Caco-2 (cell line): Measurements from ENCODE around the gene GRB10. TPM values are rescaled to one million over a fixed set of nuclear protein-coding genes. Genes with fewer than 3 reads are reported as not detected.
"Not testable (repeated sequence)": the region's sequence is repeated elsewhere in the genome, so short reads cannot be mapped to it uniquely, and the experiment has no call there.

Source experiments
- BruUV-seq: library from RNA; stranded (reverse); fragments of 400-500 nt; replicated peaks from 2 replicates; lab custom pipeline; 2021; lab: Mats Ljungman, UMichigan
- CTCF ChIA-PET: fragments of 300-600 bp; sonication (Branson Sonifier 250); formaldehyde crosslinking; loops from one replicate; lab custom pipeline; 2022; ENCODE audit warnings: antibody characterized with exemption; lab: Charles Lee
- POLR2A ChIA-PET: fragments of 300-600 bp; sonication (Branson Sonifier 250); formaldehyde crosslinking; loops from one replicate; lab custom pipeline; 2022; ENCODE audit warnings: antibody characterized with exemption; lab: Charles Lee
- DNase-seq, 2 experiments: peaks; one replicate each; pipeline versions ENCODE4 v3.0.0 to v3.0.0-alpha.2; 2020 to 2022
- H3K27me3 ChIP-seq: replicated peaks from 2 replicates; pipeline ENCODE4 v1.6.0; 2011; ENCODE audit warnings: low read length; ENCODE audit not compliant: control insufficient read depth, insufficient read depth
- H3K36me3 ChIP-seq: 2 replicates; pipeline ENCODE4 v1.5.1; 2011; ENCODE audit warnings: low read length; ENCODE audit not compliant: control insufficient read depth, insufficient read depth
- H3K4me1 ChIP-seq: fragments of 250-450 bp; sonication (Bioruptor Pico); 2 replicates; pipeline ENCODE4 v1.5.1; 2020; ENCODE audit warnings: mild to moderate bottlenecking
- H3K4me3 ChIP-seq: 2 replicates; pipeline ENCODE4 v1.5.1; 2011; ENCODE audit warnings: low read depth, mild to moderate bottlenecking, control low read depth, low read length
- H3K9me3 ChIP-seq: fragments of 250-450 bp; sonication (Bioruptor Pico); 2 replicates; pipeline ENCODE4 v1.5.1; 2020; ENCODE audit warnings: mild to moderate bottlenecking, moderate library complexity
- H3K27ac Mint-ChIP-seq: one replicate; pipeline ENCODE4 v1.8.0; 2022; ENCODE audit warnings: mixed read lengths; ENCODE audit not compliant: unreplicated experiment
- H3K27me3 Mint-ChIP-seq: one replicate; pipeline ENCODE4 v1.8.0; 2022; ENCODE audit warnings: mixed read lengths; ENCODE audit not compliant: insufficient read depth, unreplicated experiment
- H3K36me3 Mint-ChIP-seq: one replicate; pipeline ENCODE4 v1.8.0; 2022; ENCODE audit warnings: mild to moderate bottlenecking, mixed read lengths; ENCODE audit not compliant: insufficient read depth, unreplicated experiment
- H3K4me1 Mint-ChIP-seq: one replicate; pipeline ENCODE4 v1.8.0; 2022; ENCODE audit warnings: low read depth, mixed read lengths; ENCODE audit not compliant: unreplicated experiment
- H3K4me3 Mint-ChIP-seq: one replicate; pipeline ENCODE4 v1.8.0; 2022; ENCODE audit warnings: mild to moderate bottlenecking, moderate library complexity, mixed read lengths; ENCODE audit not compliant: unreplicated experiment
- H3K9me3 Mint-ChIP-seq: one replicate; pipeline ENCODE4 v1.8.0; 2022; ENCODE audit warnings: mixed read lengths; ENCODE audit not compliant: unreplicated experiment
- CTCF ChIP-seq, 2 experiments: fragments of 200-600 bp in 1 of 2; IDR thresholded peaks; 1 replicate in 1 of 2; 2 replicates in 1 of 2; pipeline versions ENCODE4 v1.5.1 to v1.8.0; 2011 to 2022; ENCODE audit warnings: antibody characterized with exemption in 1 of 2, control low read depth in 1 of 2, inconsistent platforms in 1 of 2, low read depth in 1 of 2, low read length in 1 of 2, mild to moderate bottlenecking in 1 of 2, moderate library complexity in 1 of 2; ENCODE audit not compliant: insufficient read depth in 1 of 2, severe bottlenecking in 1 of 2, unreplicated experiment in 1 of 2
- intact Hi-C: fragments of 100-400 bp; cut with micrococcal nuclease; formaldehyde crosslinking; loops from one replicate; pipeline ENCODE4 v1.10.0; 2022; ENCODE audit not compliant: unreplicated experiment
- total RNA-seq: library from RNA; stranded (reverse); gene quantifications from 2 replicates; pipeline ENCODE4 v1.2.3, GENCODE V29; 2022

GRB10 gene
- total RNA-seq, 1 experiment from 2014 or later: 79.3 TPM

- Mint-ChIP-seq H3K27ac (peak overlapping the region; percentile 20), H3K27me3 (no peaks in the 10 kb centered on the region), H3K4me3 (no peak overlapping the region), H3K9me3 (peaks cover 25% of the 10 kb centered on the region), H3K4me1 (no peaks in the 10 kb centered on the region), H3K36me3 (peaks cover 39% of the 10 kb centered on the region)
- H3K36me3 ChIP-seq: no peaks in the 10 kb centered on the region; the same call in 1 of the 2 replicates
- no TSS peak for BruUV-seq
- ChIA-PET CTCF (interaction anchor here (1.9 kb wide), 1 partner anchor 573 kb away, joined by 4 read pairs; no protein-coding TSS in a partner anchor), POLR2A (no interaction called here)
- H3K4me3 ChIP-seq: no peak overlapping the region
- H3K9me3 ChIP-seq: peaks cover 21% of the 10 kb centered on the region
- no peaks in the 10 kb centered on the region for H3K27me3 ChIP-seq
- intact Hi-C loops: no loop called here
- no peaks in the 10 kb centered on the region for H3K4me1 ChIP-seq
- TF ChIP-seq CTCF (IDR thresholded peaks at IDR 0.05; ENCODE audit: insufficient read depth in 1 of 2, low read depth in 1 of 2, low read length in 1 of 2, severe bottlenecking in 1 of 2, unreplicated experiment in 1 of 2): no peak
- DNase-seq: no peak
Measured at GRCh38 chr7:50587737-50588136, 195.0 kb downstream of the GRB10 start.

- CTCF ChIA-PET: no interaction called here
Measured at GRCh38 chr7:50584793-50585408, 197.8 kb downstream of the GRB10 start.

GRCh38 chr7:50584386-50584785 is 198.3 kb downstream of the GRB10 start:
- Mint-ChIP-seq H3K27me3 (no peaks in the 10 kb centered on the region), H3K4me3 (no peak overlapping the region), H3K27ac (no peak overlapping the region), H3K36me3 (peaks cover 16% of the 10 kb centered on the region), H3K9me3 (peaks cover 41% of the 10 kb centered on the region), H3K4me1 (peaks cover 17% of the 10 kb centered on the region)
- intact Hi-C loops: no loop called here
- Histone ChIP-seq H3K4me3 (no peak overlapping the region), H3K9me3 (peaks cover 25% of the 10 kb centered on the region), H3K36me3 (no peaks in the 10 kb centered on the region), H3K27me3 (no peaks in the 10 kb centered on the region), H3K4me1 (peaks cover 10% of the 10 kb centered on the region)
- TF ChIP-seq CTCF (IDR thresholded peaks at IDR 0.05; ENCODE audit: insufficient read depth in 1 of 2, low read depth in 1 of 2, low read length in 1 of 2, severe bottlenecking in 1 of 2, unreplicated experiment in 1 of 2): no peak
- no peak for DNase-seq
- no TSS peak for BruUV-seq
- CTCF ChIA-PET: no interaction called here
- POLR2A ChIA-PET: no interaction called here

More at GRCh38 chr7:50584793-50585408, 197.8 kb downstream of the GRB10 start:
- H3K9me3 ChIP-seq: peaks cover 25% of the 10 kb centered on the region
- H3K36me3 ChIP-seq: no peaks in the 10 kb centered on the region
- Mint-ChIP-seq H3K9me3 (peaks cover 41% of the 10 kb centered on the region), H3K27ac (no peak overlapping the region), H3K27me3 (no peaks in the 10 kb centered on the region), H3K36me3 (peaks cover 16% of the 10 kb centered on the region), H3K4me1 (peaks cover 13% of the 10 kb centered on the region), H3K4me3 (no peak overlapping the region)
- intact Hi-C loops: no loop called here
- no peak overlapping the region for H3K4me3 ChIP-seq
- peak; percentile 48 to 50 for DNase-seq
- POLR2A ChIA-PET: no interaction called here
- peaks cover 7% of the 10 kb centered on the region for H3K4me1 ChIP-seq
- no TSS peak for BruUV-seq
- no peak for TF ChIP-seq CTCF (IDR thresholded peaks at IDR 0.05; ENCODE audit: insufficient read depth in 1 of 2, low read depth in 1 of 2, low read length in 1 of 2, severe bottlenecking in 1 of 2, unreplicated experiment in 1 of 2)
- H3K27me3 ChIP-seq: no peaks in the 10 kb centered on the region

- H3K27ac Mint-ChIP-seq, BruUV-seq, POLR2A ChIA-PET, intact Hi-C loops, H3K4me3 Mint-ChIP-seq, H3K4me3 ChIP-seq, H3K27me3 ChIP-seq, H3K27me3 Mint-ChIP-seq, DNase-seq, H3K36me3 ChIP-seq, H3K36me3 Mint-ChIP-seq, CTCF ChIA-PET: not testable (repeated sequence)
- Mint-ChIP-seq H3K9me3 (peaks cover 41% of the 10 kb centered on the region), H3K4me1 (peaks cover 23% of the 10 kb centered on the region)
- Histone ChIP-seq H3K9me3 (peaks cover 25% of the 10 kb centered on the region), H3K4me1 (peaks cover 13% of the 10 kb centered on the region)
Measured at GRCh38 chr7:50583295-50583694, 199.4 kb downstream of the GRB10 start.

- H3K27me3 ChIP-seq, H3K4me3 ChIP-seq, H3K27ac Mint-ChIP-seq, CTCF ChIA-PET, BruUV-seq, H3K36me3 ChIP-seq, H3K4me3 Mint-ChIP-seq, POLR2A ChIA-PET, intact Hi-C loops, DNase-seq, H3K27me3 Mint-ChIP-seq: not testable (repeated sequence)
- H3K4me1 Mint-ChIP-seq: peaks cover 32% of the 10 kb centered on the region
- H3K9me3 Mint-ChIP-seq: peaks cover 43% of the 10 kb centered on the region
- Histone ChIP-seq H3K9me3 (peaks cover 25% of the 10 kb centered on the region), H3K4me1 (peaks cover 13% of the 10 kb centered on the region)
- peaks cover 17% of the 10 kb centered on the region for H3K36me3 Mint-ChIP-seq
Measured at GRCh38 chr7:50582271-50582670, 200.4 kb downstream of the GRB10 start.
